ENCODE results near the gene OSBPL2. TPM values are rescaled to one million over a fixed set of nuclear protein-coding genes. Genes with fewer than 3 reads are reported as not detected.

OSBPL2 gene
- total RNA-seq, 2 experiments from 2014 or later: 17.2 to 40.0 TPM

DNA sequence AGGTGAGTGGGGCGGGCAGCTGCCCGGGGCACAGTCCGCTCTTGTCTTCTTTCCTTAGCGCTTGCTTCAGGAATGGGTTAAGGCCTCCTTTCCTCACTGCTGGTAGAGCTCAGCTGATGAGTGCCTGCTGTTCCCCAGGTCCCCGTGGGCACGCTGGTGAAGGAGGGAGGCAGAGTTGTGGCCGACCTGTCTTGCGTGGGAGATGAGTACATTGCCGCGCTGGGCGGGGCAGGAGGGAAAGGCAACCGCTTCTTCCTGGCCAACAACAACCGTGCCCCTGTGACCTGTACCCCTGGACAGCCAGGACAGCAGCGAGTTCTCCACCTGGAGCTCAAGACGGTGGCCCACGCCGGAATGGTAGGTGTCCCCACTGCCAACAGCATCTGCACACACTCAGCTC, 39.8 kb upstream of the OSBPL2 start:
- Histone ChIP-seq H3K4me3 (ENCODE audit: low read depth, low read length, poor library complexity, severe bottlenecking) (no peak overlapping the region), H3K79me2 (ENCODE audit: insufficient read depth, low read depth, low read length) (no peaks in the 10 kb centered on the region), H4K20me1 (ENCODE audit: insufficient read depth, low read length) (no peaks in the 10 kb centered on the region), H3K9me3 (ENCODE audit: low read length) (no peaks in the 10 kb centered on the region), H3K9me2 (ENCODE audit: insufficient read depth, low read length) (no peaks in the 10 kb centered on the region), H2AFZ (ENCODE audit: low read length) (no peak overlapping the region), H3K27ac (ENCODE audit: low read depth, low read length, poor library complexity, severe bottlenecking) (no peak overlapping the region), H3K4me2 (ENCODE audit: low read length) (no peak overlapping the region), H3K36me3 (ENCODE audit: insufficient read depth, low read length) (peaks cover 72% of the 10 kb centered on the region), H3K4me1 (ENCODE audit: insufficient read depth, low read length, poor library complexity, severe bottlenecking) (peaks cover 35% of the 10 kb centered on the region)
- TF ChIP-seq, protein P1, sequence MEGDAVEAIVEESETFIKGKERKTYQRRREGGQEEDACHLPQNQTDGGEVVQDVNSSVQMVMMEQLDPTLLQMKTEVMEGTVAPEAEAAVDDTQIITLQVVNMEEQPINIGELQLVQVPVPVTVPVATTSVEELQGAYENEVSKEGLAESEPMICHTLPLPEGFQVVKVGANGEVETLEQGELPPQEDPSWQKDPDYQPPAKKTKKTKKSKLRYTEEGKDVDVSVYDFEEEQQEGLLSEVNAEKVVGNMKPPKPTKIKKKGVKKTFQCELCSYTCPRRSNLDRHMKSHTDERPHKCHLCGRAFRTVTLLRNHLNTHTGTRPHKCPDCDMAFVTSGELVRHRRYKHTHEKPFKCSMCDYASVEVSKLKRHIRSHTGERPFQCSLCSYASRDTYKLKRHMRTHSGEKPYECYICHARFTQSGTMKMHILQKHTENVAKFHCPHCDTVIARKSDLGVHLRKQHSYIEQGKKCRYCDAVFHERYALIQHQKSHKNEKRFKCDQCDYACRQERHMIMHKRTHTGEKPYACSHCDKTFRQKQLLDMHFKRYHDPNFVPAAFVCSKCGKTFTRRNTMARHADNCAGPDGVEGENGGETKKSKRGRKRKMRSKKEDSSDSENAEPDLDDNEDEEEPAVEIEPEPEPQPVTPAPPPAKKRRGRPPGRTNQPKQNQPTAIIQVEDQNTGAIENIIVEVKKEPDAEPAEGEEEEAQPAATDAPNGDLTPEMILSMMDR (conservative IDR thresholded peaks at IDR 0.05; ENCODE audit: low read length): no peak
- no peak for TF ChIP-seq EZH2phosphoT487 (IDR thresholded peaks at IDR 0.05; ENCODE audit: borderline replicate concordance, low read depth, low read length)
- intact Hi-C loops (cut with micrococcal nuclease; ENCODE audit: unreplicated experiment): no loop called here
- no peak for DNase-seq (ENCODE audit: low spot score)
- CTCF ChIA-PET (ENCODE audit: unreplicated experiment): no interaction called here
- POLR2A ChIA-PET: no interaction called here
- no TSS peak for BruUV-seq (replicated peaks)

DNA sequence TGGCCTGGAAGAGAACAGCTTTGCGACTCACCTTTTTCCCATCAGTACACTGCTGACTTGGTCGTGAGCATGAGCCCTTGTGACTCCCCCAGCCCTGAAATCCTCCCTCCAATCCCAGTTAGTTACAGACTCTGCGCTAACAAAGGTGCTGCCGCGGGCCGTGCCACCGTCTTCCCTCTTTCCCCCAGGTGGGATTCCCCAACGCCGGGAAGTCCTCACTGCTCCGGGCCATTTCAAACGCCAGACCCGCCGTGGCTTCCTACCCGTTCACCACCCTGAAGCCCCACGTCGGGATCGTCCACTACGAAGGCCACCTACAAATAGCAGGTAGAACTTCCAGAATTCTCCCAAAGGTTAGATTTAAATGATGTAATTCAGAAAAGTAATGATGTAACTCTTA, 39.4 kb upstream of the OSBPL2 start:
- POLR2A ChIA-PET: no interaction called here

DNA sequence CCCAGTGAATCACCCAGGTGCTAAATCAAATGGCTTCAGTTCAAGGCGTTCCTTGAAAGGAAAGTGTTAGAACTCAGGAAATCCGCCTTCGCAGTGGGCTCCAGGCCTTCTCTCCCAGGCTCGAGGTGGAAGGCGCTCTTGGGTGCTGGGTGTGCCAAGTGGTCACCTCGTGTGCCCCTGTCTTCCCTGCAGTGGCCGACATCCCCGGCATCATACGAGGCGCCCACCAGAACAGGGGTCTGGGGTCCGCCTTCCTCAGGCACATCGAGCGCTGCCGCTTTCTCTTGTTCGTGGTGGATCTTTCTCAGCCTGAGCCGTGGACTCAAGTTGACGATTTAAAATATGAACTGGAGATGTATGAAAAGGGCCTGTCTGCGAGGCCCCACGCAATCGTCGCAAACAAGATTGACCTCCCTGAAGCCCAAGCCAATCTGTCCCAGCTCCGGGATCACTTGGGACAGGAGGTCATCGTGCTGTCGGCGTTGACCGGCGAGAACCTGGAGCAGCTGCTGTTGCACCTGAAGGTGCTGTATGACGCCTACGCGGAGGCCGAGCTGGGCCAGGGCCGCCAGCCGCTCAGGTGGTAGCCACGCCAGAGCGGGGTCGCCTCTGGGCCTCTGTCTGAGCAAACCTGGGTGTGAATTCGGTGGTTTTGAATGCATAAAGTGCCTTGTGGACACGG, 37.7 kb upstream of the OSBPL2 start:
- Histone ChIP-seq H3K9me2 (ENCODE audit: insufficient read depth, low read length) (no peaks in the 10 kb centered on the region), H3K9me3 (ENCODE audit: low read length) (no peaks in the 10 kb centered on the region), H3K4me3 (ENCODE audit: low read depth, low read length, poor library complexity, severe bottlenecking) (no peak overlapping the region), H3K36me3 (ENCODE audit: insufficient read depth, low read length) (peaks cover 70% of the 10 kb centered on the region), H2AFZ (ENCODE audit: low read length) (no peak overlapping the region), H3K79me2 (ENCODE audit: insufficient read depth, low read depth, low read length) (no peaks in the 10 kb centered on the region), H4K20me1 (ENCODE audit: insufficient read depth, low read length) (no peaks in the 10 kb centered on the region), H3K4me1 (ENCODE audit: insufficient read depth, low read length, poor library complexity, severe bottlenecking) (peaks cover 23% of the 10 kb centered on the region), H3K4me2 (ENCODE audit: low read length) (no peak overlapping the region), H3K27ac (ENCODE audit: low read depth, low read length, poor library complexity, severe bottlenecking) (no peak overlapping the region)
- DNase-seq (ENCODE audit: low spot score): no peak
- no TSS peak for BruUV-seq (replicated peaks)
- intact Hi-C loops (cut with micrococcal nuclease; ENCODE audit: unreplicated experiment): no loop called here
- ChIA-PET CTCF (ENCODE audit: unreplicated experiment) (no interaction called here), POLR2A (interaction anchor here (0.8 kb wide), 1 partner anchor 170 kb away, joined by 3 read pairs; no protein-coding TSS in a partner anchor)
- TF ChIP-seq, protein P1 (conservative IDR thresholded peaks at IDR 0.05; ENCODE audit: low read length): no peak
- no peak for TF ChIP-seq EZH2phosphoT487 (IDR thresholded peaks at IDR 0.05; ENCODE audit: borderline replicate concordance, low read depth, low read length)

More for the DNA sequence above, 39.4 kb upstream of the OSBPL2 start:
- Histone ChIP-seq H3K36me3 (ENCODE audit: insufficient read depth, low read length) (peaks cover 74% of the 10 kb centered on the region), H3K4me3 (ENCODE audit: low read depth, low read length, poor library complexity, severe bottlenecking) (no peak overlapping the region), H2AFZ (ENCODE audit: low read length) (no peak overlapping the region), H3K9me3 (ENCODE audit: low read length) (no peaks in the 10 kb centered on the region), H3K79me2 (ENCODE audit: insufficient read depth, low read depth, low read length) (no peaks in the 10 kb centered on the region), H3K4me2 (ENCODE audit: low read length) (no peak overlapping the region), H3K9me2 (ENCODE audit: insufficient read depth, low read length) (no peaks in the 10 kb centered on the region), H3K27ac (ENCODE audit: low read depth, low read length, poor library complexity, severe bottlenecking) (no peak overlapping the region), H4K20me1 (ENCODE audit: insufficient read depth, low read length) (no peaks in the 10 kb centered on the region), H3K4me1 (ENCODE audit: insufficient read depth, low read length, poor library complexity, severe bottlenecking) (peaks cover 35% of the 10 kb centered on the region)
- CTCF ChIA-PET (ENCODE audit: unreplicated experiment): no interaction called here
- no peak for DNase-seq (ENCODE audit: low spot score)
- no peak for TF ChIP-seq EZH2phosphoT487 (IDR thresholded peaks at IDR 0.05; ENCODE audit: borderline replicate concordance, low read depth, low read length)
- TF ChIP-seq, protein P1 (conservative IDR thresholded peaks at IDR 0.05; ENCODE audit: low read length): no peak
- intact Hi-C loops (cut with micrococcal nuclease; ENCODE audit: unreplicated experiment): no loop called here
- BruUV-seq (replicated peaks): no TSS peak

All from OCI-LY7 (cell line).